ENCODE results near the gene CYB5B.

CYB5B gene

DNA sequence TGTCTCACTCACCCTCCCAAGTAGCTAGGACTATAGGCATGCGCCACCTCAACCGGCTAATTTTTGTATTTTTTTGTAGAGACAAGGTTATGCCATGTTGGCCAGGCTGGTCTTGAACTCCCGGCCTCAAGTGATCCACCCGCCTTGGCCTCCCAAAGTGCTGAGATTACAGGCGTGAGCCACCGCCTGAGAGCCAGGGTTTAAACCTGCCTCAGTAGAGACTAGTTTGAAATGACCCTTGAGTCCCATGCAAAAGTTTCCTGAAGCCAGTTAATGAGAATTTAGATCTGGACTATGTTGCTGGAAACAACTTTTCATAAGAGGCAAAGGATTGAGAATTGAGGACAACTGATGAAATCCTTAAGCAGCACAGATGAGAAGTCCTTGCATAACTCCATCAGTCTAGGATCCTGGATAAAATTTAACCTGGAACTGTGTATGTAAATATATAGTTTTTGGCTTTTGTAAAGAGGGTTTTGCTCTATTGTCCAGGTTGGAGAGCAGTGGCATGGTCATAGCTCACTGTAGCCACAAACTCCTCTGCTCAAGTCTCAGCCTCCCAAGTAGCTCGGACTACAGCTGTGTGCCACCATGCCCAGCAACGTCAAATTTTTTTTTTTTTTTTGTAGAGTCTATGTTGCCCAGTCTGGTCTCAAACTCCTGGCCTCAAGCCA lies 43.2 kb downstream of the CYB5B start:
- Histone ChIP-seq H3K27ac (no peak overlapping the region), H3K9me3 (no peaks in the 10 kb centered on the region), H3K4me1 (ENCODE audit: control insufficient read depth in 1 of 2, insufficient read depth in 1 of 2, low read depth in 1 of 2, low read length in 1 of 2) (peaks cover 7 to 8% of the 10 kb centered on the region in 2 experiments), H3K36me3 (peaks cover 4% of the 10 kb centered on the region), H3K27me3 (peaks cover 46% of the 10 kb centered on the region), H3K4me3 (ENCODE audit: low read depth in 1 of 2, low read length in 1 of 2) (no peak overlapping the region)
- TF ChIP-seq, protein P1, sequence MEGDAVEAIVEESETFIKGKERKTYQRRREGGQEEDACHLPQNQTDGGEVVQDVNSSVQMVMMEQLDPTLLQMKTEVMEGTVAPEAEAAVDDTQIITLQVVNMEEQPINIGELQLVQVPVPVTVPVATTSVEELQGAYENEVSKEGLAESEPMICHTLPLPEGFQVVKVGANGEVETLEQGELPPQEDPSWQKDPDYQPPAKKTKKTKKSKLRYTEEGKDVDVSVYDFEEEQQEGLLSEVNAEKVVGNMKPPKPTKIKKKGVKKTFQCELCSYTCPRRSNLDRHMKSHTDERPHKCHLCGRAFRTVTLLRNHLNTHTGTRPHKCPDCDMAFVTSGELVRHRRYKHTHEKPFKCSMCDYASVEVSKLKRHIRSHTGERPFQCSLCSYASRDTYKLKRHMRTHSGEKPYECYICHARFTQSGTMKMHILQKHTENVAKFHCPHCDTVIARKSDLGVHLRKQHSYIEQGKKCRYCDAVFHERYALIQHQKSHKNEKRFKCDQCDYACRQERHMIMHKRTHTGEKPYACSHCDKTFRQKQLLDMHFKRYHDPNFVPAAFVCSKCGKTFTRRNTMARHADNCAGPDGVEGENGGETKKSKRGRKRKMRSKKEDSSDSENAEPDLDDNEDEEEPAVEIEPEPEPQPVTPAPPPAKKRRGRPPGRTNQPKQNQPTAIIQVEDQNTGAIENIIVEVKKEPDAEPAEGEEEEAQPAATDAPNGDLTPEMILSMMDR (IDR thresholded peaks at IDR 0.05), result no peak

DNA sequence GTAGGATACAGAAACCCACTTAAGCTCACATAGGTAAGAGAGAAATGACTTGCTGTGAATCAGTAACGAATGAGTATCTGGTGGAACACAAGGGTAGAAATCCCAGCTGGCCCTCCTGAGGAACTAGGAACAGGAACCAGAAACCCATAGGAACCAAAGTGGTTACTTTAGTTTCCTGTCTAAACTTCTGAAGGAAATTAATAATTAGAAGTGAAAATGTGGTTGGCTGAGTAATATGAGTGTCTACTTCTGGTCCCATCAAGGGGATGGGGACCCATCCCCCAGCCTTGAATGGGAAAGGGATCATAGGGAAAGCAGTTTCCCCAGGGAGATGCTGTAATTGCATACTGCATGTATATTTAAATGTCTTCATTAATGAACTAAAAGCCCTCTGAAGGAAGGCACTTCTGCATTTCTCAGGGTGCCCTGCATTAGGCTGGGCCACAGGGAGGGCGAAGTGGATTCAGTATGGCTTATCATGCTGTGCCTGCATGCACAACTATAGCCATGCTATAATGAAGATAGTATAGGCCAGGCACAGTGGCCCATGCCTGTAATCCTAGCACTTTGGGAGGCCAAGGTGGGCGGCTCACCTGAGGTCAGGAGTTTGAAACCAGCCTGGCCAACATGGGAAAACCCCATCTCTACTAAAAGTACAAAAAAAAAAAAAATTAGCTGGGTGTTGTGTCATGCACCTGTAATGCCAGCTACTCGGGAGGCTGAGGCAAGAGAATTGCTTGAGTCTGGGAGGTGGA lies 45.6 kb downstream of the CYB5B start:
- H3K36me3 ChIP-seq, result no peaks in the 10 kb centered on the region
- peaks cover 7 to 8% of the 10 kb centered on the region in 2 experiments for H3K4me1 ChIP-seq (ENCODE audit: control insufficient read depth in 1 of 2, insufficient read depth in 1 of 2, low read depth in 1 of 2, low read length in 1 of 2)
- TF ChIP-seq, protein P1 (IDR thresholded peaks at IDR 0.05), result no peak
- no peak overlapping the region for H3K27ac ChIP-seq
- H3K27me3 ChIP-seq, result peaks cover 56% of the 10 kb centered on the region
- no peaks in the 10 kb centered on the region for H3K9me3 ChIP-seq
- H3K4me3 ChIP-seq (ENCODE audit: low read depth in 1 of 2, low read length in 1 of 2), result no peak overlapping the region

GRCh38 chr16:69471121-69471520 lies 46.7 kb downstream of the CYB5B start:
- Histone ChIP-seq H3K4me3 (ENCODE audit: low read depth in 1 of 2, low read length in 1 of 2) (no peak overlapping the region), H3K27me3 (peaks cover 56% of the 10 kb centered on the region), H3K36me3 (no peaks in the 10 kb centered on the region), H3K4me1 (ENCODE audit: control insufficient read depth in 1 of 2, insufficient read depth in 1 of 2, low read depth in 1 of 2, low read length in 1 of 2) (peaks cover 7 to 8% of the 10 kb centered on the region in 2 experiments), H3K27ac (no peak overlapping the region), H3K9me3 (no peaks in the 10 kb centered on the region)
- TF ChIP-seq, protein P1 (IDR thresholded peaks at IDR 0.05), result no peak

DNA sequence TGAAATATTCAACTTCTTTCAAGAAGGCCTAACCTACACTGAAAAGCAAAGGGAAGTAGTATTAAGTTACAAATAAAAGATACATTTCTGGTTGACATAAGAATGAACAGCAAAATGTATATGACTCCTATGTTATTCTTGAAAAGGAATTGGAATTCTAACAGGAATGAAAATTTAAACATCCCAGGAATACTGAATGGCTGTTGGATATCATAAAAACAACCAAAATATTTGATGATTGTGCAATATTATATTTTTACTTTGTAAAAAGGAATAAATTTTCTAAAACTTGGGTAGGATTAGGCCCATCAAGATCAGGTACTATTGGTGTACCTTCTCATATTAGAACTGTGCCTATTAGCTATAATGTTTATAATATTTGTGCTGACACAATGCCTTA lies 50.0 kb downstream of the CYB5B start:
- Histone ChIP-seq H3K27me3 (peaks cover 45% of the 10 kb centered on the region), H3K4me1 (ENCODE audit: control insufficient read depth in 1 of 2, insufficient read depth in 1 of 2, low read depth in 1 of 2, low read length in 1 of 2) (peaks cover 7 to 8% of the 10 kb centered on the region in 2 experiments)

DNA sequence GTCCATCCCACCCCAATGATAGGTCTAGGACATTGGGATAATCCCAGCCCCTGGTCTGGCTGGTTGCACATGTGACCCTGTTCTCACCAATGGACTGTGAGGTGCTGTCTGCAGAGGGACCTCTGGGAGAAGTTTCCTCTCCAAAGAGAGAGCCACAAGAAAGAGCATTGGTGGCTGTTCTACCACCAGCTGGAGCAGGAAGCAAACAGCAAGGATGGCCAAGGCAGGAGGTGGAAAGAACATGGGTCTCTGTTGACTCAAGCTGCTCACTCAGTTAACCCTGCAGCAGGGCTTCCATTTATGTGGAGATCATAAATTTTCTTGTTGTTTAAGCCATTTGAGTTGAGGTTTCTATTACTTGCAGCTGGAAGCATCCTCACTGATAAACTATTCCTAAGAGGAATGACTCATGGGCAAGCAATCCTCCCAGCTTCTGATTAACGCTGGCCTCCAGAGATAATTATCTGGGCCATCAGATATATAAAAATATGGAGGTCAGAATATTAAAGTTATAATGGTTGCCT lies 52.6 kb downstream of the CYB5B start:
- H3K27ac ChIP-seq, result no peak overlapping the region
- TF ChIP-seq, protein P1 (IDR thresholded peaks at IDR 0.05), result no peak

More for the DNA sequence above, 50.0 kb downstream of the CYB5B start:
- Histone ChIP-seq H3K9me3 (no peaks in the 10 kb centered on the region), H3K36me3 (no peaks in the 10 kb centered on the region), H3K4me3 (ENCODE audit: low read depth in 1 of 2, low read length in 1 of 2) (no peak overlapping the region), H3K27ac (no peak overlapping the region)
- TF ChIP-seq, protein P1 (IDR thresholded peaks at IDR 0.05), result no peak

More for the DNA sequence above, 52.6 kb downstream of the CYB5B start:
- no peaks in the 10 kb centered on the region for H3K4me1 ChIP-seq (ENCODE audit: control insufficient read depth in 1 of 2, insufficient read depth in 1 of 2, low read depth in 1 of 2, low read length in 1 of 2)
- no peaks in the 10 kb centered on the region for H3K36me3 ChIP-seq
- H3K27me3 ChIP-seq, result peaks cover 37% of the 10 kb centered on the region
- H3K9me3 ChIP-seq, result no peaks in the 10 kb centered on the region
- no peak overlapping the region for H3K4me3 ChIP-seq (ENCODE audit: low read depth in 1 of 2, low read length in 1 of 2)
